ENCODE results near the gene RPL13A.

Gene RPL13A

GRCh38 chr19:49497789-49498103 is 10.3 kb downstream of the RPL13A start:
- ChIA-PET POLR2A (no interaction called here), CTCF (interaction anchor here (1.2 to 1.9 kb wide), 3 partner anchors 9 to 175 kb away, joined by 4 to 5 read pairs (median 5); partner anchors contain the start of gene RPL13A)
- TF ChIP-seq, protein P1, sequence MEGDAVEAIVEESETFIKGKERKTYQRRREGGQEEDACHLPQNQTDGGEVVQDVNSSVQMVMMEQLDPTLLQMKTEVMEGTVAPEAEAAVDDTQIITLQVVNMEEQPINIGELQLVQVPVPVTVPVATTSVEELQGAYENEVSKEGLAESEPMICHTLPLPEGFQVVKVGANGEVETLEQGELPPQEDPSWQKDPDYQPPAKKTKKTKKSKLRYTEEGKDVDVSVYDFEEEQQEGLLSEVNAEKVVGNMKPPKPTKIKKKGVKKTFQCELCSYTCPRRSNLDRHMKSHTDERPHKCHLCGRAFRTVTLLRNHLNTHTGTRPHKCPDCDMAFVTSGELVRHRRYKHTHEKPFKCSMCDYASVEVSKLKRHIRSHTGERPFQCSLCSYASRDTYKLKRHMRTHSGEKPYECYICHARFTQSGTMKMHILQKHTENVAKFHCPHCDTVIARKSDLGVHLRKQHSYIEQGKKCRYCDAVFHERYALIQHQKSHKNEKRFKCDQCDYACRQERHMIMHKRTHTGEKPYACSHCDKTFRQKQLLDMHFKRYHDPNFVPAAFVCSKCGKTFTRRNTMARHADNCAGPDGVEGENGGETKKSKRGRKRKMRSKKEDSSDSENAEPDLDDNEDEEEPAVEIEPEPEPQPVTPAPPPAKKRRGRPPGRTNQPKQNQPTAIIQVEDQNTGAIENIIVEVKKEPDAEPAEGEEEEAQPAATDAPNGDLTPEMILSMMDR (IDR thresholded peaks at IDR 0.05; ENCODE audit: insufficient read depth, low read length, missing control alignments) = no peak
- no peak for DNase-seq (ENCODE audit: low read depth, low spot score)
- peak overlapping the region; percentile 94 for H3K4me3 ChIP-seq (ENCODE audit: low read depth, low read length)

- H3K4me3 ChIP-seq (ENCODE audit: low read depth, low read length) = no peak overlapping the region
- DNase-seq (ENCODE audit: low read depth, low spot score) = no peak
- ChIA-PET CTCF (interaction anchor here (1.2 to 2.3 kb wide), 4 partner anchors 11 to 67 kb away, joined by 3 to 20 read pairs (median 4); partner anchors contain the start of genes FLT3LG and RPL13A), POLR2A (interaction anchor here (0.7 kb wide), 1 partner anchor 75 kb away, joined by 3 read pairs; no protein-coding TSS in a partner anchor)
- TF ChIP-seq, protein P1 (IDR thresholded peaks at IDR 0.05; ENCODE audit: insufficient read depth, low read length, missing control alignments) = no peak
Observed at GRCh38 chr19:49498475-49498874, 11.1 kb downstream of the RPL13A start.

GRCh38 chr19:49499030-49499670 is 11.7 kb downstream of the RPL13A start:
- no peak overlapping the region for H3K4me3 ChIP-seq (ENCODE audit: low read depth, low read length)
- CTCF ChIA-PET = interaction anchor here (1.2 to 2.3 kb wide), 4 partner anchors 26 to 182 kb away, joined by 3 to 20 read pairs (median 4); partner anchors contain the start of gene FLT3LG

DNA sequence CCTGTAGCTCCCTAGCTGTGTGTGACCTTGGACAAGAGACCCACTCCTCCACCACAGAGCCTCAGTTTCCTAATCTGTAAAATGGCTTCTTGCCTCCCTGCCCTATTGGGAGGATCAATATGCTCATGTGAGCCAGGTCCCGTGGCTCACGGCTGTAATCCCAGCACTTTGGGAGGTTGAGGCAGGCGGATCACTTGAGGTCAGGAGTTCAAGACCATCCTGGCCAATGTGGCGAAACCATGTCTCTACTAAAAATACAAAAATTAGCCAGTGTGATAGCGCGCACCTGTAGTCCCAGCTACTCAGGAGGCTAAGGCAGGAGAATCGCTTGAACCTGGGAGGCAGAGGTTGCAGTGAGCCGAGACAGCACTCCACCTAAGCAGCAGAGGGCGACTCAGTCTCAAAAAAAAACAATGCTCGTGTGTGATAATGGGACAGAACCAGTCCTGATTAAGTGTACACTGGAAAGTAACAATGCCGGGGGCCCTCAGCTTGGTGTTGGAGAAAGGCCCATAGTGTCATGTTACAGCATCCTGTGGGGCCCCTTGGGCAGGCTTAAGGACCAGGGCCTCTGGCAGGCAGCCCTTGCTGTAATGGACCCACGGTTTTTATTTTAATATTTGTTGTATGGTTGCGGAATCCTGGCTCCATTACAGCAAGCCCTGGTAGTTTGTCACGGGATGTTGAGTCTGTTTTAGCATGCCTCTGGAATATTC is 15.6 kb downstream of the RPL13A start:
- DNase-seq (ENCODE audit: low read depth, low spot score) = no peak
- ChIA-PET POLR2A (no interaction called here), CTCF (interaction anchor here (0.7 to 10.6 kb wide), 28 partner anchors 12 to 178 kb away, joined by 3 to 197 read pairs (median 6); partner anchors contain the start of genes BCL2L12, IRF3, PRMT1 and RCN3)
- H3K4me3 ChIP-seq (ENCODE audit: low read depth, low read length) = no peak overlapping the region
- TF ChIP-seq, protein P1 (IDR thresholded peaks at IDR 0.05; ENCODE audit: insufficient read depth, low read length, missing control alignments) = peak; percentile 57

More at GRCh38 chr19:49499030-49499670, 11.7 kb downstream of the RPL13A start:
- TF ChIP-seq, protein P1 (IDR thresholded peaks at IDR 0.05; ENCODE audit: insufficient read depth, low read length, missing control alignments) = no peak
- DNase-seq (ENCODE audit: low read depth, low spot score) = no peak
- POLR2A ChIA-PET = interaction anchor here (0.6 to 0.7 kb wide), 2 partner anchors 59 to 75 kb away, joined by 3 read pairs; no protein-coding TSS in a partner anchor

- no peak overlapping the region for H3K4me3 ChIP-seq (ENCODE audit: low read depth, low read length)
- TF ChIP-seq, protein P1 (IDR thresholded peaks at IDR 0.05; ENCODE audit: insufficient read depth, low read length, missing control alignments) = no peak
- ChIA-PET POLR2A (no interaction called here), CTCF (interaction anchor here (1.0 to 10.6 kb wide), 22 partner anchors 12 to 178 kb away, joined by 3 to 197 read pairs (median 8); partner anchors contain the start of genes PRMT1 and RCN3)
- DNase-seq (ENCODE audit: low read depth, low spot score) = no peak
Observed at GRCh38 chr19:49503582-49503962, 16.2 kb downstream of the RPL13A start.

- POLR2A ChIA-PET = no interaction called here
- H3K4me3 ChIP-seq (ENCODE audit: low read depth, low read length) = no peak overlapping the region
- CTCF ChIA-PET = interaction anchor here (0.7 to 10.6 kb wide), 15 partner anchors 8 to 173 kb away, joined by 3 to 197 read pairs (median 4); partner anchors contain the start of genes NOSIP and RCN3
- DNase-seq (ENCODE audit: low read depth, low spot score) = no peak
- TF ChIP-seq, protein P1 (IDR thresholded peaks at IDR 0.05; ENCODE audit: insufficient read depth, low read length, missing control alignments) = peak; percentile 68
Observed at GRCh38 chr19:49506575-49507105, 19.2 kb downstream of the RPL13A start.
